Caco-2 (cell line): ENCODE measurements around the gene EPHX1. TPM values are rescaled to one million over a fixed set of nuclear protein-coding genes. Genes with fewer than 3 reads are reported as not detected.

ENCODE experiments used
- BruUV-seq: library from RNA; stranded (reverse); fragments of 400-500 nt; replicated peaks from 2 replicates; lab custom pipeline; 2021; lab: Mats Ljungman, UMichigan
- CTCF ChIA-PET: fragments of 300-600 bp; sonication (Branson Sonifier 250); formaldehyde crosslinking; loops from one replicate; lab custom pipeline; 2022; ENCODE audit warnings: antibody characterized with exemption; lab: Charles Lee
- POLR2A ChIA-PET: fragments of 300-600 bp; sonication (Branson Sonifier 250); formaldehyde crosslinking; loops from one replicate; lab custom pipeline; 2022; ENCODE audit warnings: antibody characterized with exemption; lab: Charles Lee
- DNase-seq, 2 experiments: peaks; one replicate each; pipeline versions ENCODE4 v3.0.0 to v3.0.0-alpha.2; 2020 to 2022
- H3K27me3 ChIP-seq: replicated peaks from 2 replicates; pipeline ENCODE4 v1.6.0; 2011; ENCODE audit warnings: low read length; ENCODE audit not compliant: control insufficient read depth, insufficient read depth
- H3K36me3 ChIP-seq: 2 replicates; pipeline ENCODE4 v1.5.1; 2011; ENCODE audit warnings: low read length; ENCODE audit not compliant: control insufficient read depth, insufficient read depth
- H3K4me1 ChIP-seq: fragments of 250-450 bp; sonication (Bioruptor Pico); 2 replicates; pipeline ENCODE4 v1.5.1; 2020; ENCODE audit warnings: mild to moderate bottlenecking
- H3K4me3 ChIP-seq: 2 replicates; pipeline ENCODE4 v1.5.1; 2011; ENCODE audit warnings: low read depth, mild to moderate bottlenecking, control low read depth, low read length
- H3K9me3 ChIP-seq: fragments of 250-450 bp; sonication (Bioruptor Pico); 2 replicates; pipeline ENCODE4 v1.5.1; 2020; ENCODE audit warnings: mild to moderate bottlenecking, moderate library complexity
- H3K27ac Mint-ChIP-seq: one replicate; pipeline ENCODE4 v1.8.0; 2022; ENCODE audit warnings: mixed read lengths; ENCODE audit not compliant: unreplicated experiment
- H3K27me3 Mint-ChIP-seq: one replicate; pipeline ENCODE4 v1.8.0; 2022; ENCODE audit warnings: mixed read lengths; ENCODE audit not compliant: insufficient read depth, unreplicated experiment
- H3K36me3 Mint-ChIP-seq: one replicate; pipeline ENCODE4 v1.8.0; 2022; ENCODE audit warnings: mild to moderate bottlenecking, mixed read lengths; ENCODE audit not compliant: insufficient read depth, unreplicated experiment
- H3K4me1 Mint-ChIP-seq: one replicate; pipeline ENCODE4 v1.8.0; 2022; ENCODE audit warnings: low read depth, mixed read lengths; ENCODE audit not compliant: unreplicated experiment
- H3K4me3 Mint-ChIP-seq: one replicate; pipeline ENCODE4 v1.8.0; 2022; ENCODE audit warnings: mild to moderate bottlenecking, moderate library complexity, mixed read lengths; ENCODE audit not compliant: unreplicated experiment
- H3K9me3 Mint-ChIP-seq: one replicate; pipeline ENCODE4 v1.8.0; 2022; ENCODE audit warnings: mixed read lengths; ENCODE audit not compliant: unreplicated experiment
- intact Hi-C: fragments of 100-400 bp; cut with micrococcal nuclease; formaldehyde crosslinking; loops from one replicate; pipeline ENCODE4 v1.10.0; 2022; ENCODE audit not compliant: unreplicated experiment
- total RNA-seq: library from RNA; stranded (reverse); gene quantifications from 2 replicates; pipeline ENCODE4 v1.2.3, GENCODE V29; 2022
- TF ChIP-seq, protein P1 (sequence below), 2 experiments: fragments of 200-600 bp in 1 of 2; IDR thresholded peaks; 1 replicate in 1 of 2; 2 replicates in 1 of 2; pipeline versions ENCODE4 v1.5.1 to v1.8.0; 2011 to 2022; ENCODE audit warnings: antibody characterized with exemption in 1 of 2, control low read depth in 1 of 2, inconsistent platforms in 1 of 2, low read depth in 1 of 2, low read length in 1 of 2, mild to moderate bottlenecking in 1 of 2, moderate library complexity in 1 of 2; ENCODE audit not compliant: insufficient read depth in 1 of 2, severe bottlenecking in 1 of 2, unreplicated experiment in 1 of 2

EPHX1 gene
- total RNA-seq, 1 experiment from 2014 or later, result 88.5 TPM

DNA sequence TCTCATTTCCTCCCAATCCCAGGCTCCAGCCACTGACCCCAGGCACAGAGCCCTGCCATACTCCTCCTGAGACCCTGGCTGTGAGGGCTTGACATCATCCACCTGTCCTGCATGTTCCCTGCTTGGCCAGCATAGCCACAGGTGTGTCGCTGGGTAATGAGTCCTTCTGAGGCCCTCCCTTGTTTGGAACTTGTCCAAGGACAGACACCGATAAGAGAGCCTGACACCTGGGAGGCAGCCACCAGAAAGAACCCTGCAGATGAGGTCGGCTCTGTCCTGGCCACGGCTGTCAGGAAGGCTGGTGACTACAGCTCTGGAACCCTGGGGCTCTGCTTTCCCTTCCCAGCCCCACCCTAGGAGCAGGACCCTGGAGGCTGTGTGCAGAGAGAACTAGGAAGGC lies 37.7 kb downstream of the EPHX1 start:
- TF ChIP-seq, protein P1, sequence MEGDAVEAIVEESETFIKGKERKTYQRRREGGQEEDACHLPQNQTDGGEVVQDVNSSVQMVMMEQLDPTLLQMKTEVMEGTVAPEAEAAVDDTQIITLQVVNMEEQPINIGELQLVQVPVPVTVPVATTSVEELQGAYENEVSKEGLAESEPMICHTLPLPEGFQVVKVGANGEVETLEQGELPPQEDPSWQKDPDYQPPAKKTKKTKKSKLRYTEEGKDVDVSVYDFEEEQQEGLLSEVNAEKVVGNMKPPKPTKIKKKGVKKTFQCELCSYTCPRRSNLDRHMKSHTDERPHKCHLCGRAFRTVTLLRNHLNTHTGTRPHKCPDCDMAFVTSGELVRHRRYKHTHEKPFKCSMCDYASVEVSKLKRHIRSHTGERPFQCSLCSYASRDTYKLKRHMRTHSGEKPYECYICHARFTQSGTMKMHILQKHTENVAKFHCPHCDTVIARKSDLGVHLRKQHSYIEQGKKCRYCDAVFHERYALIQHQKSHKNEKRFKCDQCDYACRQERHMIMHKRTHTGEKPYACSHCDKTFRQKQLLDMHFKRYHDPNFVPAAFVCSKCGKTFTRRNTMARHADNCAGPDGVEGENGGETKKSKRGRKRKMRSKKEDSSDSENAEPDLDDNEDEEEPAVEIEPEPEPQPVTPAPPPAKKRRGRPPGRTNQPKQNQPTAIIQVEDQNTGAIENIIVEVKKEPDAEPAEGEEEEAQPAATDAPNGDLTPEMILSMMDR (IDR thresholded peaks at IDR 0.05; ENCODE audit: insufficient read depth in 1 of 2, low read depth in 1 of 2, low read length in 1 of 2, severe bottlenecking in 1 of 2, unreplicated experiment in 1 of 2), result no peak
- Mint-ChIP-seq H3K4me3 (no peak overlapping the region), H3K27ac (no peak overlapping the region), H3K4me1 (no peaks in the 10 kb centered on the region), H3K27me3 (no peaks in the 10 kb centered on the region), H3K9me3 (no peaks in the 10 kb centered on the region), H3K36me3 (peaks cover 92% of the 10 kb centered on the region)
- BruUV-seq, result no TSS peak
- Histone ChIP-seq H3K9me3 (no peaks in the 10 kb centered on the region), H3K4me3 (no peak overlapping the region), H3K36me3 (peaks cover 2% of the 10 kb centered on the region; the same call in 1 of the 2 replicates), H3K4me1 (no peaks in the 10 kb centered on the region), H3K27me3 (no peaks in the 10 kb centered on the region)
- POLR2A ChIA-PET, result no interaction called here
- intact Hi-C loops, result loop anchor here (2.0 to 10.0 kb wide), 3 partner anchors 35 to 293 kb away; no protein-coding TSS in a partner anchor
- DNase-seq, result no peak
- CTCF ChIA-PET, result interaction anchor here (0.6 kb wide), 1 partner anchor 519 kb away, joined by 3 read pairs; no protein-coding TSS in a partner anchor

DNA sequence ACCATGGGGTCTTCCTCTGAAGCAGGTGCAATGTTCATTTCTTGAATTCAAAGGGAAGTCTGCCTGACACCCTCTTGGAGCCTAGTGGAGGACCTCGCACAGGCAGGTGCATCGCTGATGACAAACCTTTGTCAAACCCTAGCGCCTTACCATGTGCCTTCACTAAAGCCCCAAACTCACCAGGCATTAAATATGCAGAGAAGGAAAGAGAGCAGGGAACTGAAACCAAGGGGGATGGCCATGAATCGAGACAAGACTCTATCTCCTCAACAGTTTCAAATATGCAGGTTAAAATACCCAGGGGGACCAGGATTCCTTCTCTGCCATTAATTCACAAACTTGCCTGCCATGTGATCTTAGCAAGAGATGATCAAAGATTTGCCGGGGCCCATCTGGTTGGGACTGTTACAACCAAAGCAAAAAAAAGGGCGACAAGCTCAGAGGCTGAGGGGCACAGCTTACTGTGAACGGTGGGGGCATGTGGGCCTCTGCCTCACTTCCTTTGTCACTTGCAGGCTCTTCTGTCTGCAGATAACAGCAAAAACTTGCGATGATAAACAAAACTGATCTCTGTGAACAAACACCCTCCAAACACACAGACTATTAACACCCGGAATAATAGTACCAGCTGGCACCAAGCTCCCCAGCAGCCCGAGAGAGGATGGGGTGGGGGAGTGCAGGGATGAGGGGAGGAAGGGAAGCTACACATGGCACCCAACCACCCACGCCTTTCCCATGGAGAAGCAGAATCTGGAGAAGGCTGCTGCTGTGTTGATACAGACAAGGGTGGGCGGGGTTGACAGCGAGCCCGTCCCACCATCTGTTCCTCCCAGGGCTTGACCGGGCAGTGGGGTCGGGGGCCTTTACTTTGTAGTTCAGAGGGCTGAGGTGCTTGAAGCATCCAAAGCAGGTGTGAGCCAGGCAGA lies 38.4 kb downstream of the EPHX1 start:
- Histone ChIP-seq H3K4me1 (no peaks in the 10 kb centered on the region), H3K36me3 (peaks cover 3% of the 10 kb centered on the region; the same call in 1 of the 2 replicates), H3K27me3 (no peaks in the 10 kb centered on the region), H3K9me3 (no peaks in the 10 kb centered on the region), H3K4me3 (no peak overlapping the region)
- no TSS peak for BruUV-seq
- H3K4me1 Mint-ChIP-seq, result no peaks in the 10 kb centered on the region
- H3K9me3 Mint-ChIP-seq, result no peaks in the 10 kb centered on the region
- DNase-seq, result no peak
- POLR2A ChIA-PET, result no interaction called here
- H3K27me3 Mint-ChIP-seq, result no peaks in the 10 kb centered on the region
- TF ChIP-seq, protein P1 (IDR thresholded peaks at IDR 0.05; ENCODE audit: insufficient read depth in 1 of 2, low read depth in 1 of 2, low read length in 1 of 2, severe bottlenecking in 1 of 2, unreplicated experiment in 1 of 2), result no peak
- no peak overlapping the region for H3K27ac Mint-ChIP-seq
- CTCF ChIA-PET, result no interaction called here
- no peak overlapping the region for H3K4me3 Mint-ChIP-seq
- intact Hi-C loops, result loop anchor here (5.0 to 10.0 kb wide), 2 partner anchors 129 to 293 kb away; no protein-coding TSS in a partner anchor
- H3K36me3 Mint-ChIP-seq, result peaks cover 92% of the 10 kb centered on the region

DNA sequence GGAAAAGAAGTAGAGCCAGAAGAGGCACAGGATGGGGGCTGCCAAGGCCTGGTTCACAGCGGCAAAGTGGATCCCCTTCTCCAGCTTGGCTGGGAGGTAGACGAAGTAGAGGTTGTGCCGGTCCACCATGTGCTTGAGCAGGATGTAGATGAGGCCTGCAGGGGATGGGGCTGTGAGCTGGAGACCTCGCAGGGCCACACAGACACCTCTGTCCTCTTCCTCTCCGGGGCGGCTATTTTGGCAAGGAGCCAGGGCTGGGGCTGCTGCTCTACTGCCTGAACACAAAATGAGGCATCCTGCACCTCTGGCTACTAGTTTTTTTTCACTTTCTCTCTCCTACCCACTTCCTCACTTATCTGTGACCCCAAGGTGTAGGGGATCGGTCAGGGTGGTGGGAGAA lies 40.0 kb downstream of the EPHX1 start:
- no peaks in the 10 kb centered on the region for H3K27me3 ChIP-seq
- no peaks in the 10 kb centered on the region for H3K9me3 Mint-ChIP-seq
- H3K4me3 Mint-ChIP-seq, result no peak overlapping the region
- POLR2A ChIA-PET, result no interaction called here
- H3K4me1 ChIP-seq, result no peaks in the 10 kb centered on the region
- no peaks in the 10 kb centered on the region for H3K27me3 Mint-ChIP-seq
- peaks cover 89% of the 10 kb centered on the region for H3K36me3 Mint-ChIP-seq
- TF ChIP-seq, protein P1 (IDR thresholded peaks at IDR 0.05; ENCODE audit: insufficient read depth in 1 of 2, low read depth in 1 of 2, low read length in 1 of 2, severe bottlenecking in 1 of 2, unreplicated experiment in 1 of 2), result no peak
- intact Hi-C loops, result loop anchor here (5.0 to 10.0 kb wide), 2 partner anchors 127 to 295 kb away; no protein-coding TSS in a partner anchor
- H3K4me3 ChIP-seq, result no peak overlapping the region
- DNase-seq, result no peak
- CTCF ChIA-PET, result no interaction called here
- no peak overlapping the region for H3K27ac Mint-ChIP-seq
- H3K36me3 ChIP-seq, result peaks cover 7% of the 10 kb centered on the region
- no peaks in the 10 kb centered on the region for H3K9me3 ChIP-seq
- BruUV-seq, result no TSS peak
- H3K4me1 Mint-ChIP-seq, result no peaks in the 10 kb centered on the region
